RPMI8226 (cell line): ENCODE measurements around the gene AASS.

Experiments
- DNase-seq: peaks from one replicate; pipeline ENCODE4 v3.0.0-alpha.2; 2015

AASS gene

GRCh38 chr7:122035876-122036275, 108.2 kb downstream of the AASS start:
- no peak for DNase-seq

DNA sequence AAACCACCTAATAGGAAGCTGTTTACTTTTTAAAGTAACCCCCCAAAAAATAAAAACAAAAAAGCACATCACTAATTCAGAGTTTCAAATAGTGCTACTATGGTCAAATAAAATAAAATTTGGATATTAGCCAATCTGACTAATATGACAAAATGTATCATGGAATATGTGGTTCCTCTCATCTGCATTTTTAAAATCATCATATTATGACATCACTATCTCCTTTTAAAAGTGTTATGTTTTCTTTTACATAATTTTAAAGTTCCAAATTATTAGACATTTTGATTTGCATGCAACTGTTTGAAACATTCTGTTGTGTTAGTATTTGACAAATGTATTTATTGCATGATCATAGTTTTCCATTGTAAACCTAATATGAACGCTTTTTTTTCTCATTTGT, 110.4 kb downstream of the AASS start:
- no peak for DNase-seq

- DNase-seq: no peak
These were observed 117.0 kb downstream of the AASS start for GRCh38 chr7:122027058-122027457.
